HG03565 (cell line): Measurements from ENCODE around the gene AASDH.
A peak's percentile ranks its signal among the peaks of the same experiment; 100 is the strongest.

Experiments
- ATAC-seq: cut with Tn5 transposase; IDR thresholded peaks from one replicate; pipeline ENCODE4 v1.9.1; 2021; ENCODE audit warnings: mild to moderate bottlenecking, moderate library complexity; ENCODE audit not compliant: unreplicated experiment

AASDH gene

DNA sequence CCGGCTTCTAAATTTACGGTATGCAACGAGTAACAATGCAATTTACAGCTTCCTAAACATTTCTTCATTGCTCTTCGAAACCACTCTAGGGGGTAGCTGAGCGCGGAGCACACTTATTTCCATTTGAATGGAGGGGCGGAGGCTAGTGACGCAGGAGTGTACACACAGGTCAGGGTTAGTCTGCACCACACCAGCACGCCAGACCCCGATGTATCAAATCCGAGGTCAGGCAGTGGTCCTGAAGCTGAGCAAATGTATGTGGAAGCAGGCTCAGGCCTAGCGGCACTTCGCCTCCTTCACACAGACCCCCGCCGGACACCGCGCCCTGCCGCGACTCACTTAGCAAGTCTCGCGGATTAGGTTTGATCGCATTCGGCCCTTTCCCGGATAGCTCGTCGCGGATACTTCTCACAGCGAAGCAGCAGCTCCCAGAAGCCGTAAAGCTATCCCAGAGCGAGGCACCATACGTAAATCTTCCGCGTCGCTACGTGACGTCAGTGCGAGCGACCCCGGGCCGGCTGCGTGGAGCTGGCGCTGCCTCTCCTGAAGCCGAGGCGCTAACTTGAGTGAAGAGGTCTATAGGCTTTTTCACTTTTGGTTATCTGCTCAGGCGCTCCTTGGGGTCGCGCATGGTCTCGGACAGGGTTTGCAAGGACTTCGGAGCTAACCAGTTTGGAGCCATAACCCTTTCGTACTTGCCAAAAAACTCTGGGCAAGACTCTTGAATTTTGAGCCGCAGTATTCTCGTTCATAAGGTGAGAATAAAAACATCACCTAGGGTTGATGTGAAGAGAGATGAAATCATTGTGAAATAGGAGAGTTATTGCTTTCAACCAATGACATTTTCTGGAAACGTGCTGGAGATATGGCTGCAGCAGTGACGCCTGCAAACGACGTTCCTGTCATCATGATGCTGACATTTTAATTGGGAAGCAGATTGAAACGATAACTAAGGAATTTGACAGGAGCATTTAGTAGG, at the start of gene AASDH:
Gene AASDH (minus strand): TSS at position 469 of the 979 bp plus-strand sequence. CDS start 3,192 bp downstream, outside the sequence.
- peak; percentile 84 for ATAC-seq

GRCh38 chr4:56435140-56435926, 48.0 kb upstream of the AASDH start, which contains the start of gene PPAT:
PPAT (minus strand) TSS chr4:56435615; CDS start chr4:56435477, 138 bp downstream.
- peak; percentile 66 for ATAC-seq

DNA sequence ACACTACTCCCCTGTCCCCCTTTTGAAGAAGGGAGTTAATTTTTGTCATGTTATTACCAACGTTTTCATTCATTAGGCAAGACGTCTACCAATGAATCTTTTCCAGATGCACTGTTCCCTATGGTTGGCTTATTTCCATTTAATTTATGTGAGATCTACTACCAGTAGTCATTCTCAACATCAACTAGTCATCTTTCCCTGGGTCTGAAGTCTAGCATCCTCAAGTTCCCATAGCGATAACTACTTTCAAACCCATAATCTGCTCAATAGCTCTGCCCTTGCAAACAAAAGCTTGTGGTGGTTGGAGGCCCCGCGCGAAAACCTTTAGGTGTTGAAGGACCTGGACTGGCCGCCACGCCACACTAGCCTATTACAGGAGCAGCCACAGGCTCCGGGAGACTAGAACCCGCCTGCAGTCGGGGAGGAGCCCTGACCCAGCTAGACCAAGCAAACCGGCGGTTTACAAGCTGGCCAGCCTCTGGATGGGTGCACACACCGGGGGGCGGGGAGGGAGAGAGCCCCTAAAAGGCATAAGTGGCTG, 47.4 kb upstream of the AASDH start:
- ATAC-seq: no peak

DNA sequence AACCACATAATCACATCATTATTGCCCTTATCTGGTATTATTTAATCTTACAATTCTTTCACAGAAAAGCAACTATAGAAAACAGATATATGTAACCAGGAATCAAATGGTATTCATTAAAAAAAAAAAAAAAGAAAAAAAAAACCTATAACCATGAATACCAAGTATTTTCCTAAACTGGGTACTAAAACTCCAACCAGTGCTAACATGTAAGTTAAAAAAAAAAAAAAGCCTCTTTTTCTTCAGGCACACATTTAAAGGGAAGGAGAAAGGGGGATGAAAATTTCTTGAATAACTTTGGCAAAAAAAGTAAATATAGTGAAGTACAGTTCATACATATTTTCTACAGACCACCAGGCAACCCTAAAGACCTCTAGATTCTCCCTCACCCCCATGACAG, 46.0 kb upstream of the AASDH start:
- no peak for ATAC-seq

- no peak for ATAC-seq
These were observed 42.9 kb upstream of the AASDH start for GRCh38 chr4:56430203-56430602.

- no peak for ATAC-seq
These were observed 39.9 kb upstream of the AASDH start for GRCh38 chr4:56427179-56427578.

DNA sequence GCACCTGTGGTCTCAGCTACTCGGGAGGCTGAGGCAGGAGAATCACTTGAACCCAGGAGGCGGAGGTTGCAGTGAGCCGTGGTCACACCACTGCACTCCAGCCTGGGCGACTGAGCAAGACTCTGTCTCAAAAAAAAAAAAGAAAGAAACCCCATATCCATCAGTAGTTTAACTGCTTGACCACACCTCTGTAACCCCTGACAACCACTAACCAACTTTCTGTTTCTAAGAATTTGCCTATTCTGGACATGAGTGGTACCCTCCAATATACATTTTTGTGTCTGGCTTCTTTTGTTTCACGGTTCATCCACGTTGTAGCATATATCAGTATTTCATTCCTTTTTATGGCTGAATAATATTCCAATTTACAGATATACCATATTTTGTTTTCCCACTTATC, 39.0 kb upstream of the AASDH start:
- ATAC-seq: peak; percentile 63

DNA sequence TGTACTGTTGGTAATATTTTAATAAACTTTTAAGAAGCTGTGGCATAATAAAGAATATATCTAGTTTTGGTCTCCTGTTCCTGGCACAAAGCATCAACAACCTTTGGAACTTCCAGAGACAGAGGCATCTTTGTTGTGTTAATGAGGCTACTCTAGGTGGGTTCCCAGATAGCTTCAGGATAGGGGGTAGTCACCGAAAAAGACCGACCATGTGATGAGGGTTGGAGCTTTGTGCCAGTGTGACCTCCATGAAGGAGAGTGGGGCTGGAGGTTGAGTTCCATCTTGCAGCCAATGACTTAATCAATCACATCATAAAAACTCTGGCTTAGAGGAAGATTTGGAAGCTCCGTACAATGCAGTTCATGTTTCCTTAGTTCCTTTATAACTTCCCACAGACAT, 38.2 kb upstream of the AASDH start:
- ATAC-seq: no peak

DNA sequence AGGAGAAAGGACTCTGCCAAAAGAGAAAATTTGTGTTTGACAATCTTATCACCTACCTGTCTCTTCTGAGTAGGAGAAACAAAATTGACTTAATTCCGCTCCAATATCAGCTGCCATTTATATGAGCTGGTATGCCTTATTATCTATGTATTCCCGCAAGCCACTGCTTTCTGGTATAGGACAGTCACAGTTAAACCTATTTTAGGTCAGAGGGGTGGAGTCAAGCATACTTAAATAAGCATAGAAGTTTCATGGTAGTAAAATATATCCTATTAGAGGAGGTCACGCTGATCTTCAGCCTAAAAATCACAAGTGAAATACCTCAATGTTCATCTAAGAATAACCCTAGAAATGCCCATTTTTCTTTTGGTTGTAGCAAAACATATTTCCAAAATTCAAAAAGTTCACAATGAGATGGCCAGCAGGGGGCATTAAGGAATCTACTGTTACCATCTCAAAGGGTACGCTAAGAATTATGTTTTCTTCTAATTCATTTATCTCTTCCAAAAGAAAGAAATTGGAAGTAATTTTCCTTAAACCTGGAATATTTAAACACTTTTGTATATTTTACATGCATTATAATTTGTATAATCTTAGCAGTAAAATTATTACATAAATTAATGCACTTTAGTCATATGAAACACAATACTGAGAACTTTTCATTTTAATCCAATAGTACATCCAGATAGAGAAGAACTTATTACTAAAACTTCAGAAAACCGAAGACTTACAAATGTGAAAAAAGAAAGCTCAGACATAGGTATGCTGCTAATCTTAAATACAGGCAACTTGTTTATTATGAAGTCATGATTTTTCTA, 37.6 kb upstream of the AASDH start:
- ATAC-seq: no peak

- no peak for ATAC-seq
These were observed 36.9 kb upstream of the AASDH start for GRCh38 chr4:56424176-56424575.

- no peak for ATAC-seq
These were observed 30.1 kb upstream of the AASDH start for GRCh38 chr4:56417396-56417795.

DNA sequence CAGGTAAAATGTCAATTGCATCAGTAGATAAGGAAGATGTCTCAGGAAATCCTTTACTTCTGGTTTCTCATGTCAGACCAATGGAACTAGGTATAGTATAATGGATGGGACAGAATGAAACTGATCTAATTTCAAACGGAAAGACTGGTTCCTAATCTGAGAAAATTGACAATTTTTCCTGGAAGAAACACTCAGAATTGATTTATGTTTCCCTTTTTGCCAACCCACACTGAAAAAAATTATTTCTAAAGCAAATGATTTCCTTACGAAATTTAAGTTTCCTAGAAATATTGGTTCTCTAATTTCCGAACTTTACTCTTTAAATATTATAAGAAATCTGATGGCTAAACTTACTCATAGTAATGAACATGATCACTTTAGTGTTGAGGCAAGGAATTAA, 29.1 kb upstream of the AASDH start:
- no peak for ATAC-seq

DNA sequence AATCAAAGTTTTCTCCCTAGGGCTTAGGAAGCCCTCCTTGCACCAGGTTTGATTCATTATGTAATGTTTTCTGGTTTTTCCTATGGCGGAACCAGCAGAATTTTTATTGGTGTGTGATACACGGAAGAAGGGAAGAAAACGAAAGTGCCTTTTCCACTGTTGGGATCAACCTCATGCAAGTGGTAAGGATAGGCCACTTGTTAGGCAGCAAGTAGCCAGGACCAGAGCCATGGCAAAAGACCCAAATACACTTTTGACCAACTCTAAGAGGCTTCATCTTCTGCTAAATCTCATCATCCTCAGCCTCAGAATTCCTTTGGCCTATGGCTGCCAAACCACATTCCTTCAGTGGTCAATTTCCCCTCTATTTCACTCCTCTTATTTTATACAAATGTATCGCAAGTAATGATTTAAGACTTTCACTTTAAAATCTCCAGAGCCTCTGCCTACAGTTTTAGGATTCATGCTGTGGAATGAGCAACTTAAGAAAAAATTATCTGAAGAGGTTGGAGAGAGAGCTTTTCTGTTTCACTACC, 26.9 kb upstream of the AASDH start:
- ATAC-seq: no peak

DNA sequence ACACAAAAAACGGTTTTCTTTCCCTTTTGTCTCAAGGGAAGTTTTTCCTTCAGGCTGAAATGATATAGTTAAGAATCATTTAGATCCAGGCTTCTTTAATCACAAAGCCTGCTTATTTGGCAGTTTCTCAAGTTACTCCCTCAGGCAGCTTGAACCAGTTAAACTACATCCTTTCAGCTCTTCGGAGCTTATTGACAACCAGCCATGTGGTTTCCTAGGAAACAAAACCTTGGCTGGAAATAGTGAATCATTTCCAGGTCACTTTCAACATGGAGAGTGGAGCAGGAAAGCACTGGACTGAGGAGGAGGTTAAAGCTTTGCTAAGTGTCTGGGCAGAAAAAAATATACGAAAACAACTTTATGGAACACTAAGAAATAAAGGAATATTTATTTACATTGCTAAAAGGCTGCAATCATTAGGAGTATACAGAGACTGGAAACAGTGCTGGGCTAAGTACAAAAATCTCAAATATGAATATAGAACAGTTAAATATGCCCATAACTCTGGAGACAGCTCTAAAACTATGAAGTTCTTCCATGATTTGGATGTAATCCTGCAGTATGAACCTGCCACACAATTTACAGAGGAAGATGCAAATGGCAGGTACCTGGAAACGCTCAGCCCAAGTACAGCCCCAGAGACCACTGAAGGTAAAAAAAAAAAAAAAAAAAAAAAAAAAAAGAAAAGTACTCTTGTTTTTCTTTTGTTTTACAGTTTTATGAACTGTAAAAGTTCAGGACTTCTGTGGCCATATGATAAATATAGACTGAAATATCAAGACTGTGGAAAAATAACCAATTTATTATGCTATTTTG, 23.2 kb upstream of the AASDH start:
- ATAC-seq: no peak

DNA sequence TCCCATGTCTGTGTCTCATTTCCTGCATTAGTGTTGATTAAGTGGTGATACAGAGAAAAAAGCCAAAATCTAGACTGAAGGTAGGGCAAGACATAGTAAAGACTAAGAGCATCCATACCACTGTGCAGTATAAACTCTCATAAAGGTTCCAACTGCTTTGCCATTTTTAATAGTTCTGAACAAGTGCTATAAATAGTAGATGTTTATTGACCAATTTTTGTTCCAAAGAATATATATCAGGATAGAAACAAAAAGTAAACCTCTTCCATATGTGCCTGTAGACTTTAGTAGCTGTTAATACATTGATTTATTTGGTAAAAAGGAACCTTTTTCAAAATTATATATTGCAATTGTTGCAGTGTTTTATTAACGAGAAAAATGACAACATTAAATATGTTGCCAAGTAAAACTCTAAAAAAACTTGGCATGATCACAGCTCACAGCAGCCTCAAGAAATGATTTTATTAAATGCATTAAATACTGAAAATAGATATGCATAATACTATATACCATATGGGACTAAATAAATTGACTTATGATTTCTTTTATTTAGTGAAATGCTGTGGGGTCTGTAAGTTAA, 22.3 kb upstream of the AASDH start:
- ATAC-seq: no peak

DNA sequence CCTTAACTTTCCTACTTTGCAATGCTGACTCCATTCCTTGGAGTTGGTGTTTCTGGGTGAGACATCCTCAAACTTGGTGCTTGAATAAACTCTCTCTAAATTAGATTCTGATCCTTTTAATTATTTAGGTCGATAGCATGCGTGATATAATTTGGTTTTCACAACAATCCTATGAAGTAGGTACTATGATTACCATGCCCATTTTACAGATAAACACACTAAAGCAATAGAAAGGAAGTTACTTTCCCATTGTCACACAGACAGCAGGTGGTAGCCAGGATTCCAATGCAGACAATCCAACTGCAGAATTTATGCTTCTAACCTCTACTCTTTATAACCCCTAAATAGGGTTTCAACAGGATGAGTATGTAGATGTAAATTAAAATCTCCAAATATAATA, 21.7 kb upstream of the AASDH start:
- no peak for ATAC-seq

DNA sequence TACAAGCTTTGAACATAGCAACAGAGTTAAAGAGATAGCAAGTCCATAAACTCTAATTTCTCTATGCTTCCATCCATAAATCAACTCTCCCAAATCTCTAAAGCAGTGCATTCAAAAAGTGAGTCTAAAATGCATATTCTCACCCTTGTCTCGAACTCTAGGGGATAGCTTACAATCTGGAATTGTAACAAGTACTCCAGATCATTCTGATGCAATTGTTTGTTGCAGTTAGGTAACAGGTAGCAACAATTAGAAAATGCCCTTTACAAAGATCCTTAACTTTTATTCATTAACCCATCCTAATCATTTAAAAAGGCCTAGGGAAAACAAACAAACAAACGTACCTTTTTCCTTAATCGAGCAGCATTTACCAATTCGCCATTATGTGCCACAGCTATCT, 18.9 kb upstream of the AASDH start:
- no peak for ATAC-seq

DNA sequence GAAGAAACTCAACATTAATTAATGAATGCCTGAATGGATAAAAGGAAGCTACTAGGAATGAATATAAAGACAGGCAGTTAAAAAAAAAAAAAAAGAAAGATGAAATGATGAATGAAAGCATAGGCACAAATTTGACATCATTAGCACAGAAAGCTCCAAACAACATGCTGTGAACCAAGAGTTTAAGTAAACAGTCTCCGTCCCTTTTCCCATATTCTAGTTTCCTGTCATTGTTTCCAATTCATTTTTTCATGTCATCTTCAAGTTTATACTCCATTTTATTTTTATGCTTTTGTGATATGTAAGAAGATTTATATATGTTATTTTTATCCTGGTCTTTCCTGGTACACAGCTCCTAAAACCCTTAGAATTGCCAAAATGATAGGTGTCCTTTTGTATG, 17.7 kb upstream of the AASDH start:
- ATAC-seq: no peak

GRCh38 chr4:56400560-56400959, 13.3 kb upstream of the AASDH start:
- ATAC-seq: no peak
